GM23338 (cell line): Measurements from ENCODE around the gene ERMN. TPM values are rescaled to one million over a fixed set of nuclear protein-coding genes. Genes with fewer than 3 reads are reported as not detected.

Experiments
- ATAC-seq: fragments of 200-7000 bp; cut with Tn5 transposase; 3 replicates; pipeline ENCODE4 v1.9.1; 2020
- DNase-seq: peaks from one replicate; pipeline ENCODE4 v3.0.0-alpha.2; 2015; ENCODE audit warnings: low spot score
- H2AFZ ChIP-seq: fragments of 200-600 bp; sonication (generic); 2 replicates; pipeline ENCODE4 v1.8.0; 2016; ENCODE audit warnings: antibody characterized with exemption, mild to moderate bottlenecking, moderate library complexity
- H3F3A ChIP-seq: fragments of 200-600 bp; sonication (generic); replicated peaks from 2 replicates; pipeline ENCODE4 v1.8.0; 2017; ENCODE audit warnings: antibody characterized with exemption, mixed run types, low read depth
- H3K27ac ChIP-seq: fragments of 200-600 bp; sonication (generic); 2 replicates; pipeline ENCODE4 v1.6.1; 2016; ENCODE audit warnings: low read depth
- H3K27me3 ChIP-seq: fragments of 200-600 bp; sonication (generic); 2 replicates; pipeline ENCODE4 v1.8.0; 2016; ENCODE audit warnings: mild to moderate bottlenecking, mixed run types, moderate library complexity; ENCODE audit not compliant: insufficient read depth
- H3K36me3 ChIP-seq: fragments of 200-600 bp; sonication (generic); 2 replicates; pipeline ENCODE4 v1.8.0; 2016; ENCODE audit warnings: mild to moderate bottlenecking; ENCODE audit not compliant: insufficient read depth
- H3K4me1 ChIP-seq: fragments of 200-600 bp; sonication (generic); 2 replicates; pipeline ENCODE4 v1.8.0; 2016; ENCODE audit warnings: mild to moderate bottlenecking, moderate library complexity; ENCODE audit not compliant: insufficient read depth
- H3K4me2 ChIP-seq: fragments of 200-600 bp; sonication (generic); 2 replicates; pipeline ENCODE4 v1.7.1; 2017; ENCODE audit warnings: mixed run types
- H3K4me3 ChIP-seq: fragments of 200-600 bp; sonication (generic); 2 replicates; pipeline ENCODE4 v1.6.1; 2016; ENCODE audit warnings: mixed run types
- H3K79me2 ChIP-seq: fragments of 200-600 bp; sonication (generic); replicated peaks from 2 replicates; pipeline ENCODE4 v1.8.0; 2017; ENCODE audit warnings: mild to moderate bottlenecking; ENCODE audit not compliant: insufficient read depth
- H3K9me2 ChIP-seq: fragments of 200-600 bp; sonication (generic); 2 replicates; pipeline ENCODE4 v1.8.0; 2017; ENCODE audit not compliant: insufficient read depth
- H4K20me1 ChIP-seq: fragments of 200-600 bp; sonication (generic); replicated peaks from 2 replicates; pipeline ENCODE4 v1.8.0; 2017; ENCODE audit warnings: mild to moderate bottlenecking; ENCODE audit not compliant: insufficient read depth
- H3K27ac Mint-ChIP-seq: 2 replicates; pipeline ENCODE4 v1.8.0; 2020; ENCODE audit warnings: inconsistent platforms, mild to moderate bottlenecking, moderate library complexity, mixed read lengths
- H3K27me3 Mint-ChIP-seq: 3 replicates; pipeline ENCODE4 v1.8.0; 2022; ENCODE audit warnings: low read depth, mild to moderate bottlenecking, moderate library complexity, mixed read lengths, inconsistent platforms; ENCODE audit not compliant: insufficient read depth, poor library complexity
- H3K36me3 Mint-ChIP-seq: 3 replicates; pipeline ENCODE4 v1.8.0; 2021; ENCODE audit warnings: low read depth, mild to moderate bottlenecking, inconsistent platforms, moderate library complexity, mixed read lengths
- H3K4me1 Mint-ChIP-seq: 3 replicates; pipeline ENCODE4 v1.8.0; 2020; ENCODE audit warnings: mild to moderate bottlenecking, inconsistent platforms, mixed read lengths
- H3K4me3 Mint-ChIP-seq: 3 replicates; pipeline ENCODE4 v1.8.0; 2021; ENCODE audit warnings: moderate library complexity, mild to moderate bottlenecking, inconsistent platforms, mixed read lengths
- H3K9me3 Mint-ChIP-seq: 3 replicates; pipeline ENCODE4 v1.8.0; 2020; ENCODE audit warnings: moderate library complexity, mild to moderate bottlenecking, inconsistent platforms, mixed read lengths
- CREB1 ChIP-seq: fragments of 250-450 bp; sonication (Bioruptor Pico); IDR thresholded peaks from 2 replicates; pipeline ENCODE4 v1.5.0; 2020; ENCODE audit warnings: low read depth, mild to moderate bottlenecking, moderate library complexity
- EZH2 ChIP-seq: fragments of 200-600 bp; sonication (generic); IDR thresholded peaks from one replicate; pipeline ENCODE4 v1.8.0; 2017; ENCODE audit warnings: antibody characterized with exemption, mild to moderate bottlenecking, low read depth; ENCODE audit not compliant: unreplicated experiment
- EZH2phosphoT487 ChIP-seq: fragments of 200-600 bp; sonication (generic); IDR thresholded peaks from one replicate; pipeline ENCODE4 v1.8.1; 2018; ENCODE audit warnings: antibody characterized with exemption; ENCODE audit not compliant: unreplicated experiment
- NANOG ChIP-seq: IDR thresholded peaks from 2 replicates; pipeline ENCODE4 v1.6.1; 2016; ENCODE audit warnings: antibody characterized with exemption, borderline replicate concordance
- POLR2AphosphoS5 ChIP-seq: IDR thresholded peaks from 2 replicates; pipeline ENCODE4 v1.6.1; 2016; ENCODE audit warnings: antibody characterized with exemption, low read depth
- STAT1 ChIP-seq: IDR thresholded peaks from one replicate; pipeline ENCODE4 v1.6.1; 2016; ENCODE audit warnings: antibody characterized with exemption; ENCODE audit not compliant: unreplicated experiment
- ZNF331 ChIP-seq: fragments of 250-450 bp; sonication (Bioruptor Pico); IDR thresholded peaks from 2 replicates; pipeline ENCODE4 v1.5.0; 2020; ENCODE audit warnings: low read depth, mild to moderate bottlenecking, moderate library complexity
- polyA plus RNA-seq: library from polyadenylated mRNA; unstranded; fragments of >200 nt; fragmentation: Nextera tagmentation; extraction: Ambion mirVana; gene quantifications from 2 replicates; pipeline ENCODE4 v1.2.1, GENCODE V29; 2016
- total RNA-seq: library from RNA; depleted of rRNA; stranded (reverse); fragments of >200 nt; shearing (Covaris generic); gene quantifications from 2 replicates; pipeline ENCODE4 v1.2.3, GENCODE V29; 2014
- TF ChIP-seq, protein P1 (sequence below): fragments of 250-450 bp; sonication (Bioruptor Pico); IDR thresholded peaks from 2 replicates; pipeline ENCODE4 v1.5.0; 2020; ENCODE audit warnings: mild to moderate bottlenecking, moderate library complexity
- TF ChIP-seq, protein P2 (sequence below): IDR thresholded peaks from 2 replicates; pipeline ENCODE4 v1.6.1; 2016; ENCODE audit warnings: antibody characterized with exemption
- TF ChIP-seq, protein P3 (sequence below): IDR thresholded peaks from one replicate; pipeline ENCODE4 v1.6.1; 2018; ENCODE audit warnings: antibody characterized with exemption; ENCODE audit not compliant: unreplicated experiment

The ERMN gene
- total and polyA plus RNA-seq, 2 experiments from 2014 or later = 0.35 to 0.44 TPM

DNA sequence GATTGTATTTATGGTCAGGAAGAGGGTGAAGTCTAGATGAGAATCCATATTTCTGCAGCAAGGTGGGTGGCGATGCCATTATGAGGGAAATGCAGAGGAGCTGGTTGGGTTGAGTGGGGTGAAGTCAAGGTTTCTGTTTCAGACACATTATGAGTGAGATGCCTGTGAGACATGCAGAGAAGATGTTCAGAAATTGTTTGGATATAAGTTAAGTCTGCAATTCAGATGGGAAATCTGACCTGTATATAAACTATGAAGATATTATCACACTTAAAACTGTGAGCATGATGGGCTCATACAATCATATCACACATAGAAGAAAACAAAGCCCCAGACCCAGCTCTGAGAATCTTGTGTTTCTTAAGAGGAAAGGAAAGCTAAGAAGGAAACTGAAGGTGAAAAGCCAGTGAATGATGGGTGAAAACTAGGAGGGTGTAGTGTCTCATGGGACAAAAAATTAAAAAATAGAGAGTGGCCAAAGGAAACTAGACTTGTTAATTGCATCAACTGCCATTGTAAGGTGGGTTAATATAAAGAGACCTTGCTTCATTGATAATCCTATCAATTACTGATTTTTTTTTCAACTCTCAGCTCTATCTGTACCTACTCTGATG, 53.9 kb downstream of the ERMN start:
- H3K9me3 Mint-ChIP-seq = no peaks in the 10 kb centered on the region; the same call in 1 of the 3 replicates
- no peaks in the 10 kb centered on the region for H3K27me3 ChIP-seq
- H3K4me3 ChIP-seq = no peak overlapping the region
- H3K79me2 ChIP-seq = no peaks in the 10 kb centered on the region
- TF ChIP-seq NANOG = no peak
- TF ChIP-seq POLR2AphosphoS5 = no peak
- no peak for TF ChIP-seq ZNF331 (CRISPR knock-in tag)
- TF ChIP-seq, protein P1, sequence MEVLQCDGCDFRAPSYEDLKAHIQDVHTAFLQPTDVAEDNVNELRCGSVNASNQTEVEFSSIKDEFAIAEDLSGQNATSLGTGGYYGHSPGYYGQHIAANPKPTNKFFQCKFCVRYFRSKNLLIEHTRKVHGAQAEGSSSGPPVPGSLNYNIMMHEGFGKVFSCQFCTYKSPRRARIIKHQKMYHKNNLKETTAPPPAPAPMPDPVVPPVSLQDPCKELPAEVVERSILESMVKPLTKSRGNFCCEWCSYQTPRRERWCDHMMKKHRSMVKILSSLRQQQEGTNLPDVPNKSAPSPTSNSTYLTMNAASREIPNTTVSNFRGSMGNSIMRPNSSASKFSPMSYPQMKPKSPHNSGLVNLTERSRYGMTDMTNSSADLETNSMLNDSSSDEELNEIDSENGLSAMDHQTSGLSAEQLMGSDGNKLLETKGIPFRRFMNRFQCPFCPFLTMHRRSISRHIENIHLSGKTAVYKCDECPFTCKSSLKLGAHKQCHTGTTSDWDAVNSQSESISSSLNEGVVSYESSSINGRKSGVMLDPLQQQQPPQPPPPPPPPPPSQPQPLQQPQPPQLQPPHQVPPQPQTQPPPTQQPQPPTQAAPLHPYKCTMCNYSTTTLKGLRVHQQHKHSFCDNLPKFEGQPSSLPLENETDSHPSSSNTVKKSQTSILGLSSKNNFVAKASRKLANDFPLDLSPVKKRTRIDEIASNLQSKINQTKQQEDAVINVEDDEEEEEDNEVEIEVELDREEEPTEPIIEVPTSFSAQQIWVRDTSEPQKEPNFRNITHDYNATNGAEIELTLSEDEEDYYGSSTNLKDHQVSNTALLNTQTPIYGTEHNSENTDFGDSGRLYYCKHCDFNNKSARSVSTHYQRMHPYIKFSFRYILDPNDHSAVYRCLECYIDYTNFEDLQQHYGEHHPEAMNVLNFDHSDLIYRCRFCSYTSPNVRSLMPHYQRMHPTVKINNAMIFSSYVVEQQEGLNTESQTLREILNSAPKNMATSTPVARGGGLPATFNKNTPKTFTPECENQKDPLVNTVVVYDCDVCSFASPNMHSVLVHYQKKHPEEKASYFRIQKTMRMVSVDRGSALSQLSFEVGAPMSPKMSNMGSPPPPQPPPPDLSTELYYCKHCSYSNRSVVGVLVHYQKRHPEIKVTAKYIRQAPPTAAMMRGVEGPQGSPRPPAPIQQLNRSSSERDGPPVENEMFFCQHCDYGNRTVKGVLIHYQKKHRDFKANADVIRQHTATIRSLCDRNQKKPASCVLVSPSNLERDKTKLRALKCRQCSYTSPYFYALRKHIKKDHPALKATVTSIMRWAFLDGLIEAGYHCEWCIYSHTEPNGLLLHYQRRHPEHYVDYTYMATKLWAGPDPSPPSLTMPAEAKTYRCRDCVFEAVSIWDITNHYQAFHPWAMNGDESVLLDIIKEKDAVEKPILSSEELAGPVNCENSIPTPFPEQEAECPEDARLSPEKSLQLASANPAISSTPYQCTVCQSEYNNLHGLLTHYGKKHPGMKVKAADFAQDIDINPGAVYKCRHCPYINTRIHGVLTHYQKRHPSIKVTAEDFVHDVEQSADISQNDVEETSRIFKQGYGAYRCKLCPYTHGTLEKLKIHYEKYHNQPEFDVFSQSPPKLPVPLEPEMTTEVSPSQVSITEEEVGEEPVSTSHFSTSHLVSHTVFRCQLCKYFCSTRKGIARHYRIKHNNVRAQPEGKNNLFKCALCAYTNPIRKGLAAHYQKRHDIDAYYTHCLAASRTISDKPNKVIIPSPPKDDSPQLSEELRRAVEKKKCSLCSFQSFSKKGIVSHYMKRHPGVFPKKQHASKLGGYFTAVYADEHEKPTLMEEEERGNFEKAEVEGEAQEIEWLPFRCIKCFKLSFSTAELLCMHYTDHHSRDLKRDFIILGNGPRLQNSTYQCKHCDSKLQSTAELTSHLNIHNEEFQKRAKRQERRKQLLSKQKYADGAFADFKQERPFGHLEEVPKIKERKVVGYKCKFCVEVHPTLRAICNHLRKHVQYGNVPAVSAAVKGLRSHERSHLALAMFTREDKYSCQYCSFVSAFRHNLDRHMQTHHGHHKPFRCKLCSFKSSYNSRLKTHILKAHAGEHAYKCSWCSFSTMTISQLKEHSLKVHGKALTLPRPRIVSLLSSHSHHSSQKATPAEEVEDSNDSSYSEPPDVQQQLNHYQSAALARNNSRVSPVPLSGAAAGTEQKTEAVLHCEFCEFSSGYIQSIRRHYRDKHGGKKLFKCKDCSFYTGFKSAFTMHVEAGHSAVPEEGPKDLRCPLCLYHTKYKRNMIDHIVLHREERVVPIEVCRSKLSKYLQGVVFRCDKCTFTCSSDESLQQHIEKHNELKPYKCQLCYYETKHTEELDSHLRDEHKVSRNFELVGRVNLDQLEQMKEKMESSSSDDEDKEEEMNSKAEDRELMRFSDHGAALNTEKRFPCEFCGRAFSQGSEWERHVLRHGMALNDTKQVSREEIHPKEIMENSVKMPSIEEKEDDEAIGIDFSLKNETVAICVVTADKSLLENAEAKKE = no peak
- TF ChIP-seq EZH2 = no peak
- no peak for TF ChIP-seq STAT1
- TF ChIP-seq, protein P2, sequence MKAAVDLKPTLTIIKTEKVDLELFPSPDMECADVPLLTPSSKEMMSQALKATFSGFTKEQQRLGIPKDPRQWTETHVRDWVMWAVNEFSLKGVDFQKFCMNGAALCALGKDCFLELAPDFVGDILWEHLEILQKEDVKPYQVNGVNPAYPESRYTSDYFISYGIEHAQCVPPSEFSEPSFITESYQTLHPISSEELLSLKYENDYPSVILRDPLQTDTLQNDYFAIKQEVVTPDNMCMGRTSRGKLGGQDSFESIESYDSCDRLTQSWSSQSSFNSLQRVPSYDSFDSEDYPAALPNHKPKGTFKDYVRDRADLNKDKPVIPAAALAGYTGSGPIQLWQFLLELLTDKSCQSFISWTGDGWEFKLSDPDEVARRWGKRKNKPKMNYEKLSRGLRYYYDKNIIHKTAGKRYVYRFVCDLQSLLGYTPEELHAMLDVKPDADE = no peak
- TF ChIP-seq, protein P3, sequence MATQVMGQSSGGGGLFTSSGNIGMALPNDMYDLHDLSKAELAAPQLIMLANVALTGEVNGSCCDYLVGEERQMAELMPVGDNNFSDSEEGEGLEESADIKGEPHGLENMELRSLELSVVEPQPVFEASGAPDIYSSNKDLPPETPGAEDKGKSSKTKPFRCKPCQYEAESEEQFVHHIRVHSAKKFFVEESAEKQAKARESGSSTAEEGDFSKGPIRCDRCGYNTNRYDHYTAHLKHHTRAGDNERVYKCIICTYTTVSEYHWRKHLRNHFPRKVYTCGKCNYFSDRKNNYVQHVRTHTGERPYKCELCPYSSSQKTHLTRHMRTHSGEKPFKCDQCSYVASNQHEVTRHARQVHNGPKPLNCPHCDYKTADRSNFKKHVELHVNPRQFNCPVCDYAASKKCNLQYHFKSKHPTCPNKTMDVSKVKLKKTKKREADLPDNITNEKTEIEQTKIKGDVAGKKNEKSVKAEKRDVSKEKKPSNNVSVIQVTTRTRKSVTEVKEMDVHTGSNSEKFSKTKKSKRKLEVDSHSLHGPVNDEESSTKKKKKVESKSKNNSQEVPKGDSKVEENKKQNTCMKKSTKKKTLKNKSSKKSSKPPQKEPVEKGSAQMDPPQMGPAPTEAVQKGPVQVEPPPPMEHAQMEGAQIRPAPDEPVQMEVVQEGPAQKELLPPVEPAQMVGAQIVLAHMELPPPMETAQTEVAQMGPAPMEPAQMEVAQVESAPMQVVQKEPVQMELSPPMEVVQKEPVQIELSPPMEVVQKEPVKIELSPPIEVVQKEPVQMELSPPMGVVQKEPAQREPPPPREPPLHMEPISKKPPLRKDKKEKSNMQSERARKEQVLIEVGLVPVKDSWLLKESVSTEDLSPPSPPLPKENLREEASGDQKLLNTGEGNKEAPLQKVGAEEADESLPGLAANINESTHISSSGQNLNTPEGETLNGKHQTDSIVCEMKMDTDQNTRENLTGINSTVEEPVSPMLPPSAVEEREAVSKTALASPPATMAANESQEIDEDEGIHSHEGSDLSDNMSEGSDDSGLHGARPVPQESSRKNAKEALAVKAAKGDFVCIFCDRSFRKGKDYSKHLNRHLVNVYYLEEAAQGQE = no peak
- TF ChIP-seq CREB1 = no peak
- no peak for TF ChIP-seq EZH2phosphoT487
- no peak overlapping the region; the same call in 1 of the 2 replicates for H3K27ac Mint-ChIP-seq
- DNase-seq (no peak), ATAC-seq (no peak)
- no peaks in the 10 kb centered on the region for H3F3A ChIP-seq
- no peak overlapping the region for H3K4me2 ChIP-seq
- H4K20me1 ChIP-seq = no peaks in the 10 kb centered on the region
- H3K4me1 ChIP-seq = no peaks in the 10 kb centered on the region
- H3K4me1 Mint-ChIP-seq = peaks cover 8% of the 10 kb centered on the region
- H3K27me3 Mint-ChIP-seq = peaks cover 2% of the 10 kb centered on the region
- H3K36me3 Mint-ChIP-seq = no peaks in the 10 kb centered on the region
- no peaks in the 10 kb centered on the region for H3K9me2 ChIP-seq
- H2AFZ ChIP-seq = no peak overlapping the region
- H3K4me3 Mint-ChIP-seq = no peak overlapping the region
- no peak overlapping the region for H3K27ac ChIP-seq
- no peaks in the 10 kb centered on the region for H3K36me3 ChIP-seq
